ENCODE results near the gene RHOH.
A peak's percentile ranks its signal among the peaks of the same experiment; 100 is the strongest.

RHOH gene

GRCh38 chr4:40192114-40193015, 4.5 kb upstream of the RHOH start:
- Histone ChIP-seq H3K27me3 (ENCODE audit: control insufficient read depth, low read length) (no peaks in the 10 kb centered on the region), H3K9me3 (ENCODE audit: control insufficient read depth, insufficient read depth, low read length) (no peaks in the 10 kb centered on the region), H3F3A (ENCODE audit: control insufficient read depth, insufficient read depth) (peaks cover 62% of the 10 kb centered on the region), H3K36me3 (ENCODE audit: control insufficient read depth, low read length) (peaks cover 30% of the 10 kb centered on the region), H3K79me2 (ENCODE audit: control insufficient read depth, low read length) (peaks cover 100% of the 10 kb centered on the region), H3K9me2 (replicated peaks; ENCODE audit: control insufficient read depth, low read length) (no peaks in the 10 kb centered on the region), H3K27ac (ENCODE audit: low read depth, low read length) (peak overlapping the region; percentile 100), H3K4me3 (ENCODE audit: low read length) (peak overlapping the region; percentile 90), H4K20me1 (ENCODE audit: control insufficient read depth, insufficient read depth, low read depth, low read length) (no peaks in the 10 kb centered on the region), H3K4me2 (ENCODE audit: low read length) (peak overlapping the region; percentile 99), H3K4me1 (ENCODE audit: control insufficient read depth, low read length) (peaks cover 83% of the 10 kb centered on the region)
- TF ChIP-seq CTCF (IDR thresholded peaks at IDR 0.05; ENCODE audit: low read depth, low read length, poor library complexity, severe bottlenecking) = no peak

GRCh38 chr4:40193016-40193571, 3.7 kb upstream of the RHOH start:
- Histone ChIP-seq H3K36me3 (ENCODE audit: control insufficient read depth, low read length) (peaks cover 37% of the 10 kb centered on the region), H3K4me2 (ENCODE audit: low read length) (peak overlapping the region; percentile 99), H3K27me3 (ENCODE audit: control insufficient read depth, low read length) (no peaks in the 10 kb centered on the region), H3K4me3 (ENCODE audit: low read length) (peak overlapping the region; percentile 90), H3K9me3 (ENCODE audit: control insufficient read depth, insufficient read depth, low read length) (no peaks in the 10 kb centered on the region), H3F3A (ENCODE audit: control insufficient read depth, insufficient read depth) (peaks cover 69% of the 10 kb centered on the region), H3K4me1 (ENCODE audit: control insufficient read depth, low read length) (peaks cover 76% of the 10 kb centered on the region), H3K79me2 (ENCODE audit: control insufficient read depth, low read length) (peaks cover 100% of the 10 kb centered on the region), H4K20me1 (ENCODE audit: control insufficient read depth, insufficient read depth, low read depth, low read length) (no peaks in the 10 kb centered on the region), H3K9me2 (replicated peaks; ENCODE audit: control insufficient read depth, low read length) (no peaks in the 10 kb centered on the region), H3K27ac (ENCODE audit: low read depth, low read length) (peak overlapping the region; percentile 100)
- TF ChIP-seq CTCF (IDR thresholded peaks at IDR 0.05; ENCODE audit: low read depth, low read length, poor library complexity, severe bottlenecking) (no peak), EZH2phosphoT487 (IDR thresholded peaks at IDR 0.05; ENCODE audit: borderline replicate concordance, low read length) (no peak)

GRCh38 chr4:40193578-40193977, 3.3 kb upstream of the RHOH start:
- peak overlapping the region; percentile 100 for H3K27ac ChIP-seq (ENCODE audit: low read depth, low read length)
- peaks cover 42% of the 10 kb centered on the region for H3K36me3 ChIP-seq (ENCODE audit: control insufficient read depth, low read length)
- no peaks in the 10 kb centered on the region for H3K9me2 ChIP-seq (replicated peaks; ENCODE audit: control insufficient read depth, low read length)
- peak overlapping the region; percentile 90 for H3K4me3 ChIP-seq (ENCODE audit: low read length)
- H3K79me2 ChIP-seq (ENCODE audit: control insufficient read depth, low read length) = peaks cover 100% of the 10 kb centered on the region
- H3K9me3 ChIP-seq (ENCODE audit: control insufficient read depth, insufficient read depth, low read length) = no peaks in the 10 kb centered on the region
- TF ChIP-seq CTCF (IDR thresholded peaks at IDR 0.05; ENCODE audit: low read depth, low read length, poor library complexity, severe bottlenecking) = no peak
- no peak for TF ChIP-seq EZH2phosphoT487 (IDR thresholded peaks at IDR 0.05; ENCODE audit: borderline replicate concordance, low read length)
- H3K4me2 ChIP-seq (ENCODE audit: low read length) = peak overlapping the region; percentile 99
- peaks cover 71% of the 10 kb centered on the region for H3K4me1 ChIP-seq (ENCODE audit: control insufficient read depth, low read length)
- no peaks in the 10 kb centered on the region for H3K27me3 ChIP-seq (ENCODE audit: control insufficient read depth, low read length)
- H3F3A ChIP-seq (ENCODE audit: control insufficient read depth, insufficient read depth) = peaks cover 71% of the 10 kb centered on the region
- peaks cover 3% of the 10 kb centered on the region; the same call in 1 of the 2 replicates for H4K20me1 ChIP-seq (ENCODE audit: control insufficient read depth, insufficient read depth, low read depth, low read length)

All from DOHH2 (cell line).